Measurements from ENCODE around the gene USP30. TPM values are rescaled to one million over a fixed set of nuclear protein-coding genes. Genes with fewer than 3 reads are reported as not detected.

USP30 gene
- total and polyA plus RNA-seq, 9 of the 15 experiments (the other 6 are each of a cell fraction or from before 2014, with no cell fraction given): 1.4 to 15.2 (median 7.0) TPM

- no peaks in the 10 kb centered on the region for H4K20me1 ChIP-seq (replicated peaks; ENCODE audit: control insufficient read depth, insufficient read depth, low read length)
- H2AFZ ChIP-seq (ENCODE audit: low read depth, low read length): no peak overlapping the region
- H3K9me3 ChIP-seq (replicated peaks; ENCODE audit: control insufficient read depth, insufficient read depth, low read depth, low read length): no peaks in the 10 kb centered on the region
- H3K79me2 ChIP-seq (ENCODE audit: control insufficient read depth, insufficient read depth, low read length): no peaks in the 10 kb centered on the region
- FAIRE-seq: no peak
- ATAC-seq: no peak
- H3K9ac ChIP-seq (ENCODE audit: insufficient read depth in 1 of 2, low read depth in 2 of 2, low read length in 2 of 2): no peak overlapping the region
- intact Hi-C loops (cut with micrococcal nuclease) (no loop called here), in situ Hi-C loops (cut with MboI) (no loop called here)
- ChIA-PET POLR2A (interaction anchor here (0.7 kb wide), 1 partner anchor 15 kb away, joined by 3 read pairs; no protein-coding TSS in a partner anchor), CTCF (ENCODE audit: low intra/inter-chr PET ratio) (no interaction called here)
- no peaks in the 10 kb centered on the region for H3K4me1 ChIP-seq (replicated peaks in 1 of 2; ENCODE audit: control insufficient read depth in 2 of 2, insufficient read depth in 2 of 2, low read length in 2 of 2)
- H3K27ac ChIP-seq (ENCODE audit: extremely low read depth, low read depth, low read length): no peak overlapping the region
- DNase-seq (ENCODE audit: extremely low read depth in 1 of 4, low spot score in 3 of 4): no peak
- H3K27me3 ChIP-seq (ENCODE audit: control insufficient read depth in 2 of 2, insufficient read depth in 2 of 2, low read length in 2 of 2): peaks cover 7 to 36% of the 10 kb centered on the region in 2 experiments; a peak in 4 of 5 replicates
- TF ChIP-seq NRF1 (conservative IDR thresholded peaks at IDR 0.05 in 1 of 2, IDR thresholded peaks at IDR 0.05 in 1 of 2) (no peak), ATF4 (CRISPR knock-in tag; IDR thresholded peaks at IDR 0.05) (no peak), NCOA1 (IDR thresholded peaks at IDR 0.05; ENCODE audit: low read depth) (no peak), E2F5 (CRISPR knock-in tag; IDR thresholded peaks at IDR 0.05) (no peak), ZKSCAN8 (CRISPR knock-in tag; IDR thresholded peaks at IDR 0.05) (no peak), HEY1 (CRISPR knock-in tag; IDR thresholded peaks at IDR 0.05; ENCODE audit: borderline replicate concordance) (no peak), ZNF780A (CRISPR knock-in tag; IDR thresholded peaks at IDR 0.05) (no peak), ZNF23 (CRISPR knock-in tag; IDR thresholded peaks at IDR 0.05) (no peak), RB1 (IDR thresholded peaks at IDR 0.05; ENCODE audit: low read depth) (no peak), ZHX1 (conservative IDR thresholded peaks at IDR 0.05; ENCODE audit: low read length) (no peak), ETV5 (CRISPR knock-in tag; IDR thresholded peaks at IDR 0.05; ENCODE audit: low read depth) (no peak), ZNF121 (CRISPR knock-in tag; conservative IDR thresholded peaks at IDR 0.05) (no peak), ZNF311 (CRISPR knock-in tag; IDR thresholded peaks at IDR 0.05) (no peak), USF2 (CRISPR knock-in tag; IDR thresholded peaks at IDR 0.05) (no peak)
- H3K9me1 ChIP-seq (ENCODE audit: control insufficient read depth, insufficient read depth, low read length): no peaks in the 10 kb centered on the region
- H3K36me3 ChIP-seq (ENCODE audit: control insufficient read depth, insufficient read depth, low read length): no peaks in the 10 kb centered on the region
- 10% methylated on average over 12 of the region's 12 CpGs for WGBS (ENCODE audit: insufficient coverage, low coverage, missing lambda C conversion rate)
- no peak overlapping the region for H3K4me2 ChIP-seq (ENCODE audit: insufficient read depth, low read length)
- no TSS peak for BruUV-seq (replicated peaks)
- H3K4me3 ChIP-seq: no peak overlapping the region
Measured at GRCh38 chr12:109124878-109125648, 72.7 kb downstream of the USP30 start.

All from K562 (cell line).